Omental fat pad (tissue), 4 donors: ENCODE measurements around the gene PLBD2. TPM values are rescaled to one million over a fixed set of nuclear protein-coding genes. Genes with fewer than 3 reads are reported as not detected.

Experiments
- ATAC-seq: fragments of 150-250 bp; one replicate; pipeline ENCODE4 v1.9.1; 2016; ENCODE audit warnings: mild to moderate bottlenecking, moderate library complexity; ENCODE audit not compliant: low FRiP score
- DNase-seq: peaks from one replicate; pipeline ENCODE4 v3.0.0-alpha.2; 2019; ENCODE audit warnings: low spot score
- total RNA-seq, 4 donors: library from RNA; depleted of rRNA; stranded (reverse); fragments of >200 nt; gene quantifications; one replicate each; pipeline ENCODE4 v1.1.0, GENCODE V29; 2016
- TF ChIP-seq, protein P1 (sequence below), 3 donors: fragments of 450-650 bp; IDR thresholded peaks; one replicate each; pipeline ENCODE4 v1.5.1; 2016 to 2017; ENCODE audit warnings: antibody characterized with exemption in 3 of 3, mild to moderate bottlenecking in 3 of 3, moderate library complexity in 2 of 3

Gene PLBD2
- total RNA-seq, 4 donors from 2014 or later = 26.4 to 50.2 (median 36.2) TPM

DNA sequence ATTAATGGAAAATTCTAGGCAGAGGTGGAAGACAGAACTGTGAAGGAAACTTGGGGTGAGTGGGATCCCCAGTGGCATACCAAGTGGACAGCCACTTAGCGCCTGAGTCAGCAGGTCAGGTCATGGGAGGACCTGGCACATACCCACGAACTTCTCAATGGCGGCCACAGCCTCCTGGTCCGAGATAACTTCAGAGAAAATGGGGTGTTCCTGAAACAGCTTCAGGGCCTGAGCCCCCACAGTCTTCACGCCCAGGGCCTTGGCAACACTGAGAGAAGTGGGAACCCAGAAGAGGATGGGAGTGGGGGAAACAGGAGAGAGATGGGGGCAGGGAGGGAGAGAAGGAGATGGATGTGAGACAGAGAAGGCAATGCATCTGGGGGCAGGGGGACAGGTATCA lies 35.4 kb downstream of the PLBD2 start:
- TF ChIP-seq, protein P1, sequence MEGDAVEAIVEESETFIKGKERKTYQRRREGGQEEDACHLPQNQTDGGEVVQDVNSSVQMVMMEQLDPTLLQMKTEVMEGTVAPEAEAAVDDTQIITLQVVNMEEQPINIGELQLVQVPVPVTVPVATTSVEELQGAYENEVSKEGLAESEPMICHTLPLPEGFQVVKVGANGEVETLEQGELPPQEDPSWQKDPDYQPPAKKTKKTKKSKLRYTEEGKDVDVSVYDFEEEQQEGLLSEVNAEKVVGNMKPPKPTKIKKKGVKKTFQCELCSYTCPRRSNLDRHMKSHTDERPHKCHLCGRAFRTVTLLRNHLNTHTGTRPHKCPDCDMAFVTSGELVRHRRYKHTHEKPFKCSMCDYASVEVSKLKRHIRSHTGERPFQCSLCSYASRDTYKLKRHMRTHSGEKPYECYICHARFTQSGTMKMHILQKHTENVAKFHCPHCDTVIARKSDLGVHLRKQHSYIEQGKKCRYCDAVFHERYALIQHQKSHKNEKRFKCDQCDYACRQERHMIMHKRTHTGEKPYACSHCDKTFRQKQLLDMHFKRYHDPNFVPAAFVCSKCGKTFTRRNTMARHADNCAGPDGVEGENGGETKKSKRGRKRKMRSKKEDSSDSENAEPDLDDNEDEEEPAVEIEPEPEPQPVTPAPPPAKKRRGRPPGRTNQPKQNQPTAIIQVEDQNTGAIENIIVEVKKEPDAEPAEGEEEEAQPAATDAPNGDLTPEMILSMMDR (IDR thresholded peaks at IDR 0.05) = no peak
- no peak for DNase-seq
- ATAC-seq = no peak

DNA sequence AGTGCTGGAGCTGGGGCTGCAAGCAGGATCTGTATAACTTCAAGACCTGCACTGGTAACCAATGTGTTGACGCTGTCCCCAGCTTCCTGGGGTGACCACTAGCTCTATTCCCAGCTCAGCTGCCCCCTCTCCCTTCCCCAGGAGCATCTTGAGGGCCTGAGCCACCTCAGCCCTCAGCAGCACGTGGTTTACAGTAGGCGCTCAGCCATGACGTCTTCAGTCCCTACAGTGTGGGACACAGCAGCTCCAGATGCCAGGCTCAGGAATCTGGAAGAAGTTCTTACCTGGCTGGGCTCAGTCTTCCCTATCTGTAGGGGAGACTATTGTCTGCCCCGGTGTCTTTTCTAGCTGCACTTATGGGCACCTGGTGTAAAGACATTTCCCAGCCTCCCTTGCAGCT lies 36.7 kb downstream of the PLBD2 start:
- no peak for DNase-seq
- ATAC-seq = no peak
- TF ChIP-seq, protein P1 (IDR thresholded peaks at IDR 0.05) = no peak

DNA sequence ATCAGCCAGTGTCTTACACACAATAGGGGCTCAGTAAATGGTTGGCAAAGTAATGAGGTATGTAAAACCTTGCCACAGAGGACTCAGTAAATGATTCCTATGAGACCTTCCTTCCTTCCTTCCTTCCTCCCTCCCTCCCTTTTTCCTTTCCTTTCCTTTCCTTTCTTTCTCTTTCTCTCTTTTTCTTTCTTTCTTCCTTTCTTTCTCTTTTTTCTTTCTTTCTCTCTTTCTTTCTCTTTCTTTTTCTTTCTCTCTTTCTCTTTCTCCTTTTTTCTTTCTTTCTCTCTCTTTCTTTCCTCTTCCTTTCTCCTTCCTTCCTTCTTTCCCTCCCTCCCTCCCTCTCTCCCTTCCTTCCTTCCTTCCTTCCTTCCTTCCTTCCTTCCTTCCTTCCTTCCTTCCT lies 37.8 kb downstream of the PLBD2 start:
- no peak for ATAC-seq
- TF ChIP-seq, protein P1 (IDR thresholded peaks at IDR 0.05) = no peak
- no peak for DNase-seq

DNA sequence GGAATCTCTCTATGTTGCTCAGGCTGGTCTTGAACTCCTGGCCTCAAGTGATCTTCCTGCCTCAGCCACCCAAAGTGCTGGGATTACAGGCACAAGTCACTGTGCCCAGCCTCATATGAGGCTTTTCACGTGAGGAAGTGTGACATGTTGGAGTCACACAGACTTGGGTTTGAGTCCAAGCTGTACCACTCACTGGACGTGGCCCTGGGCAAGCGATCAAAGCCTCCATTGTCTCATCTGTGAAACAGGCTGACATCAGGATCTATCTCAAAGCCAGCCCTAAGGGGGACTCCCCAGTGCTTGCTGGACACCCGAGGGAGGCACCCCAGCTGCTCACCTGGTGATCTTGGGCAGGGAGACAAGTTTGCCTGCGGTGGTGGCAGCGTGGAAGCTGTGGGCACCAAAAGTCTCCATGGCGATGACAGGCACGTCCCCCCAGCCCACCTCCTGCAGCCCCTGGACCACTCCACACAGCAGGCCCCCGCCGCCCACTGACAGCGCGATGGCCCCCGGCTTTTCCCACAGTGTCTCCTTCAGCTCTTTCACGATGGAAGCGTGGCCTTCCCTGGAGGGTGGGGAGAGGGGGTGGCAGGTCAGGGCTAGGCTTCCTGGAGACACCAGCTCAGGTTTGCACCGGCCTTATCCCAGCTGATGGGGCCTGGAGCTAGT lies 38.6 kb downstream of the PLBD2 start:
- TF ChIP-seq, protein P1 (IDR thresholded peaks at IDR 0.05) = no peak
- DNase-seq (no peak), ATAC-seq (no peak)

DNA sequence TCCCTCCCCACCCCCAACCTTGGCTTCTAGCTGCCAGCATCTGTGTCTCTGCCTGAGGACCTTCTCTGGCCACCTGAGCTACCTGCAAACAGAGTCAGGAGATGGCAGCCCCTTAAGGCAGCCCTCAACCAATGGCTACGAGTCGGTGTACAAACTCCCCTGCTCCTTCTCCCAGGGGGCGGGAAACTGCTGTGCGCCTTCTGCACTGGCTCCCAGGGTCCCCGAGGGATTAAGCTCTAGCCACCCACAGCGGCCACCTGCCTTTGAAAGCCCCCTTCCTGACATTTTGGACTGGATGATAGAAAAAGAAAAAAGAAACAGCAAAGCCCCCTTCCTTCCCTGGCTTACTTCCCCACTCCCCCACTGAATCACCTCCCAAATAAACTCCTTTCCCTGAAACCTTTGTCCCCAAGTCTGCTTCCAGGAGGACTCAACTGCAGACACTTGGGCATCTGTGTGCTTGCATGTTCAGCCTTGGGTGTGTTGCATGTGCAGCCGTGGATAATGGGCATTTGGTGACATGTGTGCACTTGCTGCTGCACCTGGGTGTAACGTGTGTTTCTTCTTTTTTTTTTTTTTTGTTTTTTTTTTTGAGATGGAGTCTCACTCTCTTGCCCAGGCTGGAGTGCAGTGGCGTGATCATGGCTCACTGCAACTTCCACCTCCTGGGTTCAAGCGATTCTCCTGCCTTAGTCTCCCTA lies 39.3 kb downstream of the PLBD2 start:
- ATAC-seq (no peak), DNase-seq (no peak)
- TF ChIP-seq, protein P1 (IDR thresholded peaks at IDR 0.05) = no peak

DNA sequence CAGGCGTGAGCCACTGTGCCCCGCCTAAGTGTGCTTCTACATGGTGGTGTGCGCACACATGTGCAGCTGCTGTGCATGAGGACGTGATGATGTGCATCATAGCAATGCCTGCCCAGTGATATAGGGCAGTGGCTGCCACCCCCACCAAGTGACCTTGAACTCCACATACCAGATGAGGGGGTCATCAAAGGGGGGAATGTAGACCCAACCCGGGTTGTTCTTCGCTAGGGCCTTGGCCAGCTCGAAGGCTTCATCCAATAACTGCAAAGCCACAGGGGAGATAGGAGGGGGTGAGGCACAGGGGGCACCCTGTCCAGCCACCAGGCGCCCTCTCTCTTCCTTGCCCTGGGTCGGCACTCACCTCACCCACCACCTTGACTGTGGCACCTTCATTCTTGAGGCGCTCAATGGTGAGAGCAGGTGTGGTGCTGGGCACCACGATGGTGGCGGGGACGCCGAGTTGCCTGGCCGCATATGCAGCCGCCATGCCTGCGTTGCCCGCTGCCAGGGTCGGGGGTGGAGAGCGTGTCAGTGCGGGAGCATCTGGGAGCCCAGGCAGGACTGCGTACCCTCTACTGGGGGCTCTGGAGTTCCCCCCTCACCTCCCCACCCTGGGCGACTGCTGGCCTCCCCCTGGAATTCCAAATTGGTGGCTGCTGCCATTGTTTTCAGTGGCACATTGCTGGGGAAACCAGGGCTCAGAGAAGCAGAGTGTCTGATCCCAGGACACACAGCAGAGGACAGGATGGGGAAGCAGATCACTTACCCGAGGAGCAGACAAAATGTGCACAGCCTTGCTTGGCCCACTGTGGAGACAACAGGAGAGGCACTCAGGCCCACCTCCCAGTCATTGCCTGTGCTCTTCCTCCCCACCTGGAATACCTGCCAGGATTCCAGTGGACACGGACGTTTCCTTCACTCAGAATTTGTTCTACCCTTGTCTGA lies 40.2 kb downstream of the PLBD2 start:
- TF ChIP-seq, protein P1 (IDR thresholded peaks at IDR 0.05) = no peak
- no peak for ATAC-seq
- DNase-seq = no peak
